ENCODE data around the gene RAI1. TPM values are rescaled to one million over a fixed set of nuclear protein-coding genes. Genes with fewer than 3 reads are reported as not detected.

The RAI1 gene
- total RNA-seq, 1 donor from 2014 or later, result 39.1 TPM

- H3K36me3 Mint-ChIP-seq (ENCODE audit: low read depth, unreplicated experiment), result peaks cover 5% of the 10 kb centered on the region
- Histone ChIP-seq H3K79me2 (ENCODE audit: insufficient read depth, low read length) (peaks cover 96% of the 10 kb centered on the region), H3K27me3 (ENCODE audit: insufficient read depth, low read length) (no peaks in the 10 kb centered on the region), H3K9me3 (ENCODE audit: insufficient read depth, low read depth, low read length) (no peaks in the 10 kb centered on the region), H2AFZ (ENCODE audit: low read depth, low read length) (no peak overlapping the region), H3K36me3 (ENCODE audit: insufficient read depth, low read length) (no peaks in the 10 kb centered on the region), H3K4me3 (ENCODE audit: insufficient read depth, low read depth, low read length) (no peak overlapping the region), H4K20me1 (ENCODE audit: insufficient read depth, low read length) (peaks cover 82% of the 10 kb centered on the region), H3K27ac (ENCODE audit: low read depth, low read length) (peak overlapping the region; percentile 83), H3K4me1 (ENCODE audit: insufficient read depth, low read length) (peaks cover 49% of the 10 kb centered on the region), H3K4me2 (ENCODE audit: low read length) (peak overlapping the region; percentile 96), H3K9ac (ENCODE audit: low read length) (peak overlapping the region; percentile 37)
- TF ChIP-seq, protein P1, sequence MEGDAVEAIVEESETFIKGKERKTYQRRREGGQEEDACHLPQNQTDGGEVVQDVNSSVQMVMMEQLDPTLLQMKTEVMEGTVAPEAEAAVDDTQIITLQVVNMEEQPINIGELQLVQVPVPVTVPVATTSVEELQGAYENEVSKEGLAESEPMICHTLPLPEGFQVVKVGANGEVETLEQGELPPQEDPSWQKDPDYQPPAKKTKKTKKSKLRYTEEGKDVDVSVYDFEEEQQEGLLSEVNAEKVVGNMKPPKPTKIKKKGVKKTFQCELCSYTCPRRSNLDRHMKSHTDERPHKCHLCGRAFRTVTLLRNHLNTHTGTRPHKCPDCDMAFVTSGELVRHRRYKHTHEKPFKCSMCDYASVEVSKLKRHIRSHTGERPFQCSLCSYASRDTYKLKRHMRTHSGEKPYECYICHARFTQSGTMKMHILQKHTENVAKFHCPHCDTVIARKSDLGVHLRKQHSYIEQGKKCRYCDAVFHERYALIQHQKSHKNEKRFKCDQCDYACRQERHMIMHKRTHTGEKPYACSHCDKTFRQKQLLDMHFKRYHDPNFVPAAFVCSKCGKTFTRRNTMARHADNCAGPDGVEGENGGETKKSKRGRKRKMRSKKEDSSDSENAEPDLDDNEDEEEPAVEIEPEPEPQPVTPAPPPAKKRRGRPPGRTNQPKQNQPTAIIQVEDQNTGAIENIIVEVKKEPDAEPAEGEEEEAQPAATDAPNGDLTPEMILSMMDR (IDR thresholded peaks at IDR 0.05; ENCODE audit: insufficient read depth, low read depth, low read length), result no peak
- TF ChIP-seq EZH2 (IDR thresholded peaks at IDR 0.05; ENCODE audit: insufficient read depth, low read length), result no peak
- FAIRE-seq (no peak), DNase-seq (ENCODE audit: low read depth) (no peak)
- H3K9me3 Mint-ChIP-seq (ENCODE audit: unreplicated experiment), result no peaks in the 10 kb centered on the region
- H3K4me3 Mint-ChIP-seq (ENCODE audit: unreplicated experiment), result peak overlapping the region; percentile 47
- peak overlapping the region; percentile 95 for H3K27ac Mint-ChIP-seq (ENCODE audit: unreplicated experiment)
- H3K4me1 Mint-ChIP-seq (ENCODE audit: low read depth, unreplicated experiment), result peaks cover 63% of the 10 kb centered on the region
- H3K27me3 Mint-ChIP-seq (ENCODE audit: low read depth, unreplicated experiment), result no peaks in the 10 kb centered on the region
Measured at GRCh38 chr17:17692353-17693252, 11.3 kb downstream of the RAI1 start.

DNA sequence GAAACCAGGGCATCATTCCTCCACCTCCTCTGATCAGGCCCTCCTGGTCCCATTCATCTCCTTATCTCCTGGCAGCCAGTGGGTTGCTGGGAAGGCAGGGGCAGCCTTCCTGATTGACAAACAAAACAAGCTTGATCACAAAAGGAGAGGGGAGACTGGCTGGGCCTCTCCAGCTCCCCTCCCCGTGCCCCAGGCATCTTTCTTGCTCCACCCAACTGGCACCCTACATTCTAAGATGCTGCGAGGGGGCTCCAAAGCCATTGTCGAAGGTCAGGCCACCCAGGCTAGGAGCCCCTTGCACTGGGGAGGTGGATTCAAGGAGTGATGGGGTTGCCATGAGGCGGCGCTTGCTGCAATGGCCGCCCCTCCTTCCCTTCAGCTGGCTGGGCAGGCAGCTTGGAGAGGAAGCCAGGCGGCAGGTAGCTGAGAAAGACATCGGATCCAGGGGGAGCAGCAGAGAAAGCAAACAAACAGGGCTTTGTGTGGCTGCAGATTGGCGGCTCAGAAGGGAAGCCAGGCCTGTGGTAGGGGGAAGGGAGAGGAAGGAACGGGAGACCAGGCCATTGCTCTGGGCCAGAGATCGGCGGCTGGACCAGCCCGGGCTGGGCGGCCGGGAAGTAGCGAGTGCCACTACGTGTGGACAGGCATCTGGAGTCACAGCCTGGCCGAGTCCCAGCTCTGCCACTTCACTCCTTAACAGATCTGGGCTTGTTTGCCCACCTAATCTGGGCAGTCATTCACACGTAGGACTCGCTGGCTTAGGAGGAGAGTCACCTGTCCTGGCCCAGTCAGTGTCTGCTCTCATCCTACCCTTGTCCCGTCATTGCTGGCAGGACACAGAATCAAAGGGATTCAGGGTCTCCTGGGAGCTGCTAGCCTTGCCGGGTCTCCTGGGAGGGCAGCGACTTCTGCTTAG lies 12.3 kb downstream of the RAI1 start:
- Mint-ChIP-seq H3K27me3 (ENCODE audit: low read depth, unreplicated experiment) (no peaks in the 10 kb centered on the region), H3K36me3 (ENCODE audit: low read depth, unreplicated experiment) (peaks cover 5% of the 10 kb centered on the region), H3K9me3 (ENCODE audit: unreplicated experiment) (no peaks in the 10 kb centered on the region), H3K27ac (ENCODE audit: unreplicated experiment) (peak overlapping the region; percentile 95), H3K4me1 (ENCODE audit: low read depth, unreplicated experiment) (peaks cover 64% of the 10 kb centered on the region), H3K4me3 (ENCODE audit: unreplicated experiment) (peak overlapping the region; percentile 80)
- FAIRE-seq (no peak), DNase-seq (ENCODE audit: low read depth) (no peak)
- peak overlapping the region; percentile 96 for H3K4me2 ChIP-seq (ENCODE audit: low read length)
- H3K27me3 ChIP-seq (ENCODE audit: insufficient read depth, low read length), result no peaks in the 10 kb centered on the region
- TF ChIP-seq, protein P1 (IDR thresholded peaks at IDR 0.05; ENCODE audit: insufficient read depth, low read depth, low read length), result no peak
- TF ChIP-seq EZH2 (IDR thresholded peaks at IDR 0.05; ENCODE audit: insufficient read depth, low read length), result no peak
- H3K79me2 ChIP-seq (ENCODE audit: insufficient read depth, low read length), result peaks cover 96% of the 10 kb centered on the region
- no peaks in the 10 kb centered on the region for H3K36me3 ChIP-seq (ENCODE audit: insufficient read depth, low read length)
- H4K20me1 ChIP-seq (ENCODE audit: insufficient read depth, low read length), result peaks cover 82% of the 10 kb centered on the region
- H2AFZ ChIP-seq (ENCODE audit: low read depth, low read length), result peak overlapping the region; percentile 71
- peak overlapping the region; percentile 83 for H3K27ac ChIP-seq (ENCODE audit: low read depth, low read length)
- H3K4me1 ChIP-seq (ENCODE audit: insufficient read depth, low read length), result peaks cover 50% of the 10 kb centered on the region
- no peaks in the 10 kb centered on the region for H3K9me3 ChIP-seq (ENCODE audit: insufficient read depth, low read depth, low read length)
- peak overlapping the region; percentile 88 for H3K9ac ChIP-seq (ENCODE audit: low read length)
- peak overlapping the region; percentile 68 for H3K4me3 ChIP-seq (ENCODE audit: insufficient read depth, low read depth, low read length)
